ENCODE data around the gene ERH.
A peak's percentile ranks its signal among the peaks of the same experiment; 100 is the strongest.
"Not testable (repeated sequence)": the region's sequence is repeated elsewhere in the genome, so short reads cannot be mapped to it uniquely, and the experiment has no call there.

The ERH gene

DNA sequence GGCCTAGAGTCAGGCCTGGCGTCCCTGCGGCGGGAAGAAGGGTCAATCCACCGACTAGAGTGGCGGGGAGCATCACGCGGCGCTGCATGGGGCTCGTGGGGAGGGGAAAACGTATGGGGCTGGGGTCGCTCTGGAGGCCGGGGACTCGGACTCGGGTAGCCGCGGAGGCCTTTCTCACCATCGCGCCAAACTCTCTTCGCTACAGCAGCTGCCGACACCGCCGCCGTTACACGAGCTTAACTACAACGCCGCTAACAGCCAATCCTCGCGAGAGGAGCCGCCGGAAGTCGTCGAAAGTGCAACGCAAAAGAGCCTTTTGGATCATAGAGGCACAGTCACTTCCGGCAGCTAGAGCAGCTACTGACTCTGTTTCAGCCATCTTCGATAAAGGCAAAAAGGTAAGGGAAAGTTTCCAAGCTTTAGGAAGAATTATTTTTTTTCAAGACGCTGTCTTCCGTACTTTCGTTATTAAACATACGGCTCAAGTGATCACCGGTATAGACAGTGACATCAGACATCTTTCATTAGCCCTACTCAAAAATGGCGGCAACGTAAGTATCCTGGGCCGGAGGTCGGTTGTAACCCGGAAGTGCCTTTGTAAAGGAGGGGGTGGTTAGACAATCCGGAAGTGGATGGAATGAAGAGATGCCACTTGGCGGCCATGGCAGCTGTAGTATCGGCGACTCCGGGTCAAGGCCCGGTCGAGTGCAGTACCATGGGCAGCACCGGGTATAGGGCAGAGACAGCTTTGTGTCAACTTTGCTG is at the start of gene ERH, which contains the start of gene SLC39A9:
ERH (minus strand) TSS at position 247 of the 765 bp plus-strand sequence; CDS start at position 181, 66 bp downstream.
SLC39A9 (plus strand) TSS at position 640 of the 765 bp plus-strand sequence. CDS start 678 bp downstream, outside the sequence.
- Mint-ChIP-seq H3K4me1 (ENCODE audit: low read depth) (peaks cover 51% of the 10 kb centered on the region), H3K27ac (peak within 1 kb of the TSS; percentile 100), H3K4me3 (peak within 1 kb of the TSS; percentile 96), H3K27me3 (ENCODE audit: low read depth) (no peaks in the 10 kb centered on the region), H3K36me3 (ENCODE audit: low read depth) (peaks cover 49% of the 10 kb centered on the region), H3K9me3 (no peaks in the 10 kb centered on the region)

DNA sequence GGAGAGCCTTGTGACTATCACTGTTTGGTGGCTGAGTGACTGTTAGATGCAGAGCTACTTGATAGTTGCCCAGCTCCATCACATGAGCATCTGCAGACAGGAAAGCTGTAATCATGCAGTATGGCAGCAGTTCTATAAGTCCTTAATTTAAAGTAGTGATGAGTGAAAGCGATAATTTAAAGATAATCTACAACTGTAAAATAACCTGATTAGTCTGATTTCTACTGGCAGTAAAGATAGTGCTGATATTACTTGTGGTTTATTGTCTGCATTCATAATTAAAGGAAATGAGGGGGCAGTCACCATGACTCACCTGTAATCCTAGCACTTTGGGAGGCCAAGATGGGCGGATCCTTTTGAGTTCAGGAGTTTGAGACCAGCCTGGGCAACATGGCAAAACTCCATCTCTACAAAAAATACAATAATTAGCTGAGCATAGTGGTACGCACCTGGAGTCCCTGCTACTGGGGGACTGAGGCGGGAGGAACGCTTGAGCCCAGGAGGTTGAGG is 45.3 kb upstream of the ERH start:
- Mint-ChIP-seq H3K4me3 (peak overlapping the region; percentile 42), H3K27me3 (ENCODE audit: low read depth) (no peaks in the 10 kb centered on the region), H3K4me1 (ENCODE audit: low read depth) (peaks cover 15% of the 10 kb centered on the region), H3K9me3 (no peaks in the 10 kb centered on the region), H3K27ac (no peak overlapping the region), H3K36me3 (ENCODE audit: low read depth) (peaks cover 33% of the 10 kb centered on the region)

DNA sequence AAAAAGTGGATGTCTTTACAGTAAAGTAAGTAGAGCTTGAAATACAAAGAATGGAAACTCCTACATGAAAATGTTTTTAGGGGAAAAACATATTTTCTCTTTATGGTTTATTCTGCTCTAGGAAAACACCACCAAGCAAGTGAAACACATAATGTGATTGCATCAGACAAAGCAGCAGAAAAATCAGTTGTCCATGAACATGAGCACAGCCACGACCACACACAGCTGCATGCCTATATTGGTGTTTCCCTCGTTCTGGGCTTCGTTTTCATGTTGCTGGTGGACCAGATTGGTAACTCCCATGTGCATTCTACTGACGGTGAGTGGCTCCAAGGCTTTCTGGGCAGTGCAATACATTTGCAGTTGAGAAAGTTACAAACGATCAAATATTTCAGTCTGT is 43.8 kb upstream of the ERH start:
- H3K27ac Mint-ChIP-seq = no peak overlapping the region
- H3K4me3 Mint-ChIP-seq = no peak overlapping the region
- peaks cover 14% of the 10 kb centered on the region for H3K4me1 Mint-ChIP-seq (ENCODE audit: low read depth)
- no peaks in the 10 kb centered on the region for H3K9me3 Mint-ChIP-seq
- H3K36me3 Mint-ChIP-seq (ENCODE audit: low read depth) = peaks cover 32% of the 10 kb centered on the region
- H3K27me3 Mint-ChIP-seq (ENCODE audit: low read depth) = no peaks in the 10 kb centered on the region

DNA sequence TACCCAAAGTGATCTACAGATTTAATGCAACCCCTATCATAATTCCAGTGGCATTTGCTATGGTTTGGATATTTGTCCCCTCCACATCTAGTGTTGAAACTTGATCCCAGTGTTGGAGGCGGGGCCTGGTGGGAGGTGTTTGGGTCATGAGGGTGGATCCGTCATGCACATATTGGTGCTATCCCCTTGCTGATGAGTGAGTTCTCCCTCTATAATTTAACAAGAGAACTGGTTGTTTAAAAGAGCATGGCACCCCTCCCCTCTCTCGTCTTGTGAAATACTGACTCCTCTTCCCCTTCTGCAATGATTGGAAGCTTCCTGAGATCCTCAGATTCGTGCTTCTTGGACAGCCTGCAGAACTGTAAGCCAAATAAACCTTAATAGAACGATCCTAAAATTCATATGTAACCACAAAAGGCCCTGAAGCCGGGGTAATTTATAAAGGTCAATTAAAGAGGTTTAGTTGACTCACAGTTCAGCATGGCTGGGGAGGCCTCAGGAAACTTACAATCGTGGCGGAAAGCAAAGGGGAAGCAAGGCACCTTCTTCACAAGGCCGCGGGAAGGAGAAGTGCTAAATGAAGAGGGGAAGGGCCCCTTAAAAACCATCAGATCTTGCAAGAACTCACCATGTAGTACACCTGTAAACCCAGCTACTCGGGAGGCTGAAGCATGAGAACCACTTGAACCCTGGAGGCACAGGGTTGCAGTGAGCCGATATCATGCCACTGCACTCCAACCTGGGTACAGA is 41.6 kb upstream of the ERH start:
- peaks cover 13% of the 10 kb centered on the region for H3K4me1 Mint-ChIP-seq (ENCODE audit: low read depth)
- H3K9me3 Mint-ChIP-seq = no peaks in the 10 kb centered on the region
- H3K4me3 Mint-ChIP-seq = no peak overlapping the region
- no peak overlapping the region for H3K27ac Mint-ChIP-seq
- H3K36me3 Mint-ChIP-seq (ENCODE audit: low read depth) = peaks cover 22% of the 10 kb centered on the region
- no peaks in the 10 kb centered on the region for H3K27me3 Mint-ChIP-seq (ENCODE audit: low read depth)

DNA sequence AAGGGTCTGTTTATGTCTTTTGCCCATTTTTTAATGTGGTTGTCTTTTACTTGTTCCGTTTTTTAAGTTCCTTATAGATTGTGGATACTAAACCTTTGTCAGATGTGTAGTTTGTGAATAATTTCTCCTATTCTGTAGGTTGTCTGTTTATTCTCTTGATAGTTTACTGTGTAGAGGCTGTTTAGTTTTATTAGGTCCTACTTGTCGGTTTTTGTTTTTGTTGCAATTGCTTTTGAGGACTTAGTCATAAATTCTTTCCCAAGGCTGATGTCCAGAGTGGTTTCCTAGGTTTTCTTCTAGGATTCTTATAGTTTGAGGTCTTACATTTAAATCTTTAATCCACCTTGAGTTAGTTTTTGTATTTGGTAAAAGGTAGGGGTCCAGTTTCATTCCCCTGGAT is 34.3 kb upstream of the ERH start:
- Mint-ChIP-seq H3K27me3 (ENCODE audit: low read depth) (no peaks in the 10 kb centered on the region), H3K4me1 (ENCODE audit: low read depth) (peaks cover 5% of the 10 kb centered on the region), H3K9me3 (no peaks in the 10 kb centered on the region), H3K27ac (no peak overlapping the region), H3K4me3 (no peak overlapping the region), H3K36me3 (ENCODE audit: low read depth) (peaks cover 8% of the 10 kb centered on the region)

DNA sequence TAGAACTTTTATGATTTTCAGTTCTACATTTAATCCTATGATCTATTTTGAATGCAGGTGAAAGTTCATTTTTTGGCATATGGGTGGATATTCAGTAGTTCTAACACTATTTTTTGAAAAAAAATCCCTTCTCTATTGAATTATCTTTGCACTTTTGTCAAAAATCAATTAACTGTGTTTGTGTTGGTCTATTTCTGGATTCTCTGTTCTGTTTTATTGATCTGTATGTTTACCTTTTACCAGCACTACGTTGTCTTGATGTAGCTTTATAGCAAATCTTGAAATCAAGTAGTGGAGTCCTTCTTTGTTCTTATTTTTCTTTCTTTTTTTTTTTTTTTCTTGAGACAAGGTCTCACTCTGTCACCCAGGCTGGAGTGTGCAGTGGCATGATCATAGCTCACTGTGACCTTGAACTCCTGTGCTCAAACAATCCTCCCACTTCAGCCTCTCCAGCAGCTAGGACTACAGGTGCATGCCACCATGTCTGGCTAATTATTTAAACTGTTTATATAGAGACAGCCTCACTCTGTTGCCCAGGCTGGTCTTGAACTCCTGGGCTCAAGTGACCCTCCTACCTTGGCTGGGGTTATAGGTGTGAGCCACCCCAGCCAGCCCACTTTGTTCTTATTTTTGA is 32.3 kb upstream of the ERH start:
- H3K9me3 Mint-ChIP-seq = no peaks in the 10 kb centered on the region
- peaks cover 14% of the 10 kb centered on the region for H3K36me3 Mint-ChIP-seq (ENCODE audit: low read depth)
- H3K27me3 Mint-ChIP-seq (ENCODE audit: low read depth) = no peaks in the 10 kb centered on the region
- H3K4me1 Mint-ChIP-seq (ENCODE audit: low read depth) = peaks cover 5% of the 10 kb centered on the region
- no peak overlapping the region for H3K4me3 Mint-ChIP-seq
- H3K27ac Mint-ChIP-seq = no peak overlapping the region

DNA sequence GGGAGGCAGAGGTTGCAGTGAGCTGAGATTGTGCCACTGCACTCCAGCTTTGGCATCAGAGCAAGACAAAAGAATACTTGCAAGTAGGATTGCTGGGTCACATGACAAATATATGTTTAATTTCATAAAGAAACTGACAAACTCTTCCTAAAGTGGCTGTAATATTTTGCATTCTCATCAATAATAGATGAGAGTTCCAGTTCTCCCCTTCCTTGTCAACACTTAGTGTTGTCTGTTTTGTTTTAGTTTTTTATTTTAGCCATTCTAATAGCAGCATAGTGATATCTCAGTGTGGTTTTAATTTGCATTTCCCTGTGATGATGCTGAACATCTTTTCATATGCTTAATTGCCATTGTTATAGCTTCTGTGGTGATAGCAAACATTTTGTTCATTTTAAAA is 31.5 kb upstream of the ERH start:
- Mint-ChIP-seq H3K9me3 (no peaks in the 10 kb centered on the region), H3K27me3 (ENCODE audit: low read depth) (no peaks in the 10 kb centered on the region), H3K4me1 (ENCODE audit: low read depth) (peaks cover 2% of the 10 kb centered on the region), H3K36me3 (ENCODE audit: low read depth) (peaks cover 17% of the 10 kb centered on the region), H3K4me3 (no peak overlapping the region), H3K27ac (no peak overlapping the region)

DNA sequence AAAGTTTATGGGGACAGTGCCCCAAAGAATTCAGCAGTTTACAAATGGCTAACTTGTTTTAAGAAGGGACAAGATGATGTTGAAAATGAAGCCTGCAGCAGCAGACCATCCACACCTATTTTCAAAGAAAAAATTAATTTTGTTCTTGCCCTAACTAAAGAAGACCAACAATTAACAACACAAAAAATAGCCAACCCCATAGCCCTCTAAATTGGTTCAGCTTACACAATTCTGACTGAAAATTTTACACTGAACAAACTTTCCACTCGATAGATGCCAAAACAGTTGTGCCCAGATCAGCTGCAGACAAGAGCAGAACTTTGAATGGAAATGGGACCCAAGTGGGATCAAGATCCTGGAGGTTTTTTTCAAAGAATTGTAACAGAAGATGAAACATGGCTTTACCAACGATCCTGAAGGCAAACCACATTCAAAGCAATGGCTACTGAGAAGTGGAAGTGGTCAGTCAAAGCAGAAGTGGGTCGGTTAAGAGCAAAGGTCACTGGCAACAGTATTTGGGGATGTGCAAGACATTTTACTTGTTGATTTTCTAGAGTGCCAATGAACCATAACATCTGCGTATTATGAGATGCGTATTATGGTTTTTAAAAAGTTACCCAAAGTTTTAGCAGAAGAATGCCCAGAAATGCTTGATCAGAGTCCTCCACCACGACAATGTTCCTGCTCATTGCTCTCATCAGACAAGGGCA is 30.3 kb upstream of the ERH start:
- H3K27ac Mint-ChIP-seq = no peak overlapping the region

DNA sequence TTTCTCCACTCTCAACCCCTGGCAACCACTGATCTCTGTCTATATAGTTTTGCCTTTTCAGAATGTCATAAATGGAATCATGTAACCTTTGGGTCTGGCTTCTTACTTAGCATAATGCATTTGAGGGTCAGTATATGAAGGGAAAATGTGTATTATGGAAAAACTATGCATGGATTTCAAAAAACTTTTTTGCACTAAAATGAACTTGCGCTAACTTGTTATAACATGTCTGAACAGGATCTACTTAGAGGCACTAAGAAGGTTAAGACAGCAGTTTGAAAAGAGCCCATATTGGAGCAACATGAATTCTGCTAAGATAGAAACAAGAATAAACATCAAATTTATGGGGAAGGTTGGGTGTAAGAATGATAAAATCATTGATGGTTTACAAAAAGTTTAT is 29.5 kb upstream of the ERH start:
- Mint-ChIP-seq H3K27ac (no peak overlapping the region), H3K27me3 (ENCODE audit: low read depth) (no peaks in the 10 kb centered on the region), H3K4me1 (ENCODE audit: low read depth) (peaks cover 6% of the 10 kb centered on the region), H3K4me3 (no peak overlapping the region), H3K36me3 (ENCODE audit: low read depth) (peaks cover 22% of the 10 kb centered on the region), H3K9me3 (no peaks in the 10 kb centered on the region)

More for the DNA sequence above, 30.3 kb upstream of the ERH start:
- H3K27me3 Mint-ChIP-seq (ENCODE audit: low read depth) = no peaks in the 10 kb centered on the region
- no peaks in the 10 kb centered on the region for H3K9me3 Mint-ChIP-seq
- H3K4me1 Mint-ChIP-seq (ENCODE audit: low read depth) = peaks cover 6% of the 10 kb centered on the region
- H3K36me3 Mint-ChIP-seq (ENCODE audit: low read depth) = peaks cover 22% of the 10 kb centered on the region
- no peak overlapping the region for H3K4me3 Mint-ChIP-seq

DNA sequence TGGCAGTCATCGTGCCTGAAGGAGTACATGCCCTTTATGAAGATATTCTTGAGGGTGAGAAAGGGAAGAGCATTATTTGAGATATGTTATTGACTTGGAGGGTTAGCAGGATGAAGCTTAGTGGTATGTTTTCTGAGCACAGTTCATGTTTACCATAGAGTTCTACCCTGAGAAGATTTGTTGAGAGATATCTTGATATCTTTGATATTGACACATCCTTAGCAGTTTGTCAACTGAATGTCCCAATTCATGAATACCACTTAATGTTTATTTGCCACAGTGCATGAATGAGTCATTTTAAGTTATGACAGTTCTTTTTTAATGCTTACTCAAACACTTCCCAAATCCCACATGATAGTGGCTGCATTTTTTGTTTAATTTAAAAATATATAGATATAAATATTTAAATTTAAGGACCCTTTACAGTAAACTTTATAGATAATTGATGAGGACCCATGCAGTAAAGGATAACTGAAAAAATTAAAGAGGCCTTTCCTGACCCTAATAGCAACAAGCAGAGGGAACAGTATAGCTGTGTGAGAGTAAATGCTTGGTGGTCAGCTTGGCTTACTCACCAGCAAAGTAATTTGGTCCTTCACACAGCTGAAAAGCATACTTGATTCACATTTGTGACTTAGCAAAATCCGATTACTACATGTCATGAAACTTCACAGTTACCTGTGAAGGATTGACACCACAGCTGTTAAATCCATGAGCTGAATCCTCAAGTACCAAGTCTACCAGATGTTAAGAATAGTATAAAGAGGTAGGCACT is 26.2 kb upstream of the ERH start:
- Mint-ChIP-seq H3K36me3 (ENCODE audit: low read depth) (peaks cover 19% of the 10 kb centered on the region), H3K4me1 (ENCODE audit: low read depth) (peaks cover 18% of the 10 kb centered on the region), H3K4me3 (no peak overlapping the region), H3K27me3 (ENCODE audit: low read depth) (no peaks in the 10 kb centered on the region), H3K9me3 (no peaks in the 10 kb centered on the region), H3K27ac (no peak overlapping the region)

DNA sequence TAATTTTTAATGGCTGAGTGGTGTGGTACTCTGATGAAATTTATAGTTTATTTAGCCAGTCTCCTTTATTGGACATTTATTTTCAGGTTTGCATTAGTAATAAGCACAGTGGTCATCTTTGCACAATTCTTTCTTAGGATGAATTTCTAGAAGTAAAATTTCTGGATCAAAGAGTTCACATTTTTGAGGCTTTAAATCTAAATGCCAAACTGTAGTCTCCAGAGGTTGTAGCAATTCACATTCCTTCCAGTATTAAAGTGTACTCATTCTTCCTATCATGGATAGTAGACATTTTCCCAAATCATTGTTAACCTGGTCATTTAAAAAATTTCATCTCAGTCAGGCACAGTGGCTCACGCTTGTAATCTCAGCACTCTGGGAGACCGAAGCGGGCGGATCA is 25.2 kb upstream of the ERH start:
- Mint-ChIP-seq H3K4me1 (ENCODE audit: low read depth) (peaks cover 24% of the 10 kb centered on the region), H3K27me3 (ENCODE audit: low read depth) (no peaks in the 10 kb centered on the region), H3K4me3 (no peak overlapping the region), H3K27ac (no peak overlapping the region), H3K9me3 (no peaks in the 10 kb centered on the region), H3K36me3 (ENCODE audit: low read depth) (peaks cover 18% of the 10 kb centered on the region)

DNA sequence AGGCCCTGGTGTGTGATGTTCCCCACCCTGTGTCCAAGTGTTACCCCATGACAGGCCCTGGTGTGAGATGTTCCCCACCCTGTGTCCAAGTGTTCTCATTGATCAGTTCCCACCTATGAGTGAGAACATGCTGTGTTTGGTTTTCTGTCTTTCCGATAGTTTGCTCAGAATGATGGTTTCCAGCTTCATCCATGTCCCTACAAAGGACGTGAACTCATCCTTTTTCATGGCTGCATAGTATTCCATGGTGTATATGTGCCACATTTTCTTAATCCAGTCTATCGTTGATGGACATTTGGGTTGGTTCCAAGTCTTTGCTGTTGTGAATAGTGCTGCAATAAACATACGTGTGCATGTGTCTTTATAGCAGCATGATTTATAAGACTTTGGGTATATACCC is 18.0 kb upstream of the ERH start:
- not testable (repeated sequence) for H3K36me3 Mint-ChIP-seq (ENCODE audit: low read depth)

DNA sequence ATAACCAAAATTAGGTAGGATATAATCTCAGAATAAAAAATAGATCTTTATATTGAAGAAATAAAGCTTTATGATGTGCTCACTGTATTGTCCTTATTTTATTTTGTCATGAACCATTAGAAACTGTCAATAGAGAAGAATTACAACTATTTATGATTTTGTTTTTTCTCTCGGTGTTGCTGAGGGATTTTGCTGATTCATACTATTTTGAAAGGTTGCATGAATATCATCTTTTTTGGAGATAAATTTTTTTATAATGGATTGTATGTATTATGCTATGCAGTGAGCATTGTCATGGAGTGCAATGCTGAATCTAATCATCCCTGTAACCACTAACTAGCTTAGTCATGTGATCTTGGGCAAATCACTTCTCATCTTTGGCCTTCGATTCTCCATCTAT is 15.4 kb upstream of the ERH start:
- Mint-ChIP-seq H3K36me3 (ENCODE audit: low read depth) (peaks cover 5% of the 10 kb centered on the region), H3K27me3 (ENCODE audit: low read depth) (no peaks in the 10 kb centered on the region), H3K4me1 (ENCODE audit: low read depth) (peaks cover 5% of the 10 kb centered on the region), H3K9me3 (peaks cover 11% of the 10 kb centered on the region), H3K27ac (no peak overlapping the region), H3K4me3 (no peak overlapping the region)

More for the DNA sequence above, 18.0 kb upstream of the ERH start:
- not testable (repeated sequence) for H3K27me3 Mint-ChIP-seq (ENCODE audit: low read depth); H3K27ac Mint-ChIP-seq; H3K4me3 Mint-ChIP-seq
- Mint-ChIP-seq H3K4me1 (ENCODE audit: low read depth) (peaks cover 24% of the 10 kb centered on the region), H3K9me3 (peaks cover 11% of the 10 kb centered on the region)

All from T-helper 1 cell treated with Interleukin-12 subunit alpha and Interleukin-12 subunit beta and Interleukin-4 antibody, amounts not matched to agents 30 μg/mL and 1 μg/mL, for 36 hours (primary cell).